ENCODE measurements around the gene RPTOR. TPM values are rescaled to one million over a fixed set of nuclear protein-coding genes. Genes with fewer than 3 reads are reported as not detected.

RPTOR gene
- total and polyA plus RNA-seq, 2 donors (not counting 3 experiments of a cell fraction or from before 2014, with no cell fraction given): 10.7 to 41.8 TPM

- no peaks in the 10 kb centered on the region for H3K27me3 ChIP-seq (ENCODE audit: control insufficient read depth in 2 of 2, insufficient read depth in 2 of 2, low read length in 2 of 2)
- H3K4me2 ChIP-seq (ENCODE audit: insufficient read depth, low read length): no peak overlapping the region
- H3K4me1 ChIP-seq (ENCODE audit: control insufficient read depth, extremely low read depth, insufficient read depth, low read length): no peaks in the 10 kb centered on the region
- no peaks in the 10 kb centered on the region for H4K20me1 ChIP-seq (replicated peaks; ENCODE audit: control insufficient read depth, extremely low read depth, insufficient read depth, low read length)
- H3K36me3 ChIP-seq (ENCODE audit: control insufficient read depth in 2 of 2, extremely low read depth in 1 of 2, insufficient read depth in 2 of 2, low read length in 2 of 2): no peaks in the 10 kb centered on the region
- H3K27ac ChIP-seq (ENCODE audit: insufficient read depth, low read depth, low read length): no peak overlapping the region
- BruUV-seq (replicated peaks): no TSS peak
- FAIRE-seq (no peak), DNase-seq (ENCODE audit: low read depth, low spot score) (no peak)
- H2AFZ ChIP-seq (ENCODE audit: low read depth, low read length): no peak overlapping the region
- no peak overlapping the region for H3K9ac ChIP-seq (replicated peaks; ENCODE audit: extremely low read depth, insufficient read depth, low read length)
- CTCF ChIA-PET: interaction anchor here (0.8 to 2.0 kb wide), 3 partner anchors 13 to 26 kb away, joined by 3 to 6 read pairs (median 3); no protein-coding TSS in a partner anchor
- H3K9me1 ChIP-seq (replicated peaks; ENCODE audit: control insufficient read depth, extremely low read depth, insufficient read depth, low read length): no peaks in the 10 kb centered on the region
- no peaks in the 10 kb centered on the region for H3K9me3 ChIP-seq (replicated peaks; ENCODE audit: control insufficient read depth, insufficient read depth, low read length)
- dilution Hi-C loops (cut with MboI; ENCODE audit: extremely low pct_ligation_motif_present, low sequenced_read_pairs): no loop called here
- no peaks in the 10 kb centered on the region for H3K79me2 ChIP-seq (ENCODE audit: control insufficient read depth, insufficient read depth, low read length)
- POLR2A ChIA-PET: no interaction called here
- H3K4me3 ChIP-seq (replicated peaks in 1 of 3; ENCODE audit: insufficient read depth in 1 of 3, low read depth in 1 of 3, low read length in 3 of 3): no peak overlapping the region
- TF ChIP-seq MYC (IDR thresholded peaks at IDR 0.05; ENCODE audit: low read depth, low read length): no peak
- no peak for TF ChIP-seq JUN (IDR thresholded peaks at IDR 0.05; ENCODE audit: borderline replicate concordance, insufficient read depth, insufficient read length, low read depth)
- no peak for TF ChIP-seq POLR2A (IDR thresholded peaks at IDR 0.05; ENCODE audit: low read depth, low read length)
- TF ChIP-seq, protein P1, sequence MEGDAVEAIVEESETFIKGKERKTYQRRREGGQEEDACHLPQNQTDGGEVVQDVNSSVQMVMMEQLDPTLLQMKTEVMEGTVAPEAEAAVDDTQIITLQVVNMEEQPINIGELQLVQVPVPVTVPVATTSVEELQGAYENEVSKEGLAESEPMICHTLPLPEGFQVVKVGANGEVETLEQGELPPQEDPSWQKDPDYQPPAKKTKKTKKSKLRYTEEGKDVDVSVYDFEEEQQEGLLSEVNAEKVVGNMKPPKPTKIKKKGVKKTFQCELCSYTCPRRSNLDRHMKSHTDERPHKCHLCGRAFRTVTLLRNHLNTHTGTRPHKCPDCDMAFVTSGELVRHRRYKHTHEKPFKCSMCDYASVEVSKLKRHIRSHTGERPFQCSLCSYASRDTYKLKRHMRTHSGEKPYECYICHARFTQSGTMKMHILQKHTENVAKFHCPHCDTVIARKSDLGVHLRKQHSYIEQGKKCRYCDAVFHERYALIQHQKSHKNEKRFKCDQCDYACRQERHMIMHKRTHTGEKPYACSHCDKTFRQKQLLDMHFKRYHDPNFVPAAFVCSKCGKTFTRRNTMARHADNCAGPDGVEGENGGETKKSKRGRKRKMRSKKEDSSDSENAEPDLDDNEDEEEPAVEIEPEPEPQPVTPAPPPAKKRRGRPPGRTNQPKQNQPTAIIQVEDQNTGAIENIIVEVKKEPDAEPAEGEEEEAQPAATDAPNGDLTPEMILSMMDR (IDR thresholded peaks at IDR 0.05; ENCODE audit: extremely low read depth in 1 of 2, insufficient read depth in 1 of 2, low read depth in 1 of 2, low read length in 2 of 2): no peak
- TF ChIP-seq FOS (IDR thresholded peaks at IDR 0.05; ENCODE audit: borderline replicate concordance, insufficient read depth, low read length): no peak
- intact Hi-C loops (cut with micrococcal nuclease): no loop called here
Observed at GRCh38 chr17:80956321-80957190, 411.9 kb downstream of the RPTOR start.

Measured in endothelial cell of umbilical vein (primary cell).